DMS 273 (cell line): ENCODE results near the gene DAB1.
"Not testable (repeated sequence)": the region's sequence is repeated elsewhere in the genome, so short reads cannot be mapped to it uniquely, and the experiment has no call there.

Source experiments
- DNase-seq: peaks from one replicate; lab custom pipeline; 2025; ENCODE audit not compliant: unreplicated experiment; lab: John Stamatoyannopoulos, UW

Gene DAB1

GRCh38 chr1:57232500-57232899 lies 191.4 kb downstream of the DAB1 start:
- DNase-seq = peak; percentile 58

GRCh38 chr1:57229998-57230397 lies 193.9 kb downstream of the DAB1 start:
- no peak for DNase-seq

GRCh38 chr1:57229076-57229475 lies 194.8 kb downstream of the DAB1 start:
- DNase-seq = no peak

GRCh38 chr1:57222801-57223200 lies 201.1 kb downstream of the DAB1 start:
- no peak for DNase-seq

- DNase-seq = no peak
Observed at GRCh38 chr1:57222307-57222706, 201.6 kb downstream of the DAB1 start.

- DNase-seq = not testable (repeated sequence)
Observed at GRCh38 chr1:57220905-57221304, 203.0 kb downstream of the DAB1 start.

GRCh38 chr1:57218487-57219079 lies 205.3 kb downstream of the DAB1 start:
- no peak for DNase-seq

GRCh38 chr1:57217905-57218304 lies 206.0 kb downstream of the DAB1 start:
- DNase-seq = no peak

- no peak for DNase-seq
Observed at GRCh38 chr1:57214951-57215575, 208.8 kb downstream of the DAB1 start.

GRCh38 chr1:57210881-57211280 lies 213.0 kb downstream of the DAB1 start:
- no peak for DNase-seq

GRCh38 chr1:57209495-57209894 lies 214.4 kb downstream of the DAB1 start:
- DNase-seq = no peak

- no peak for DNase-seq
Observed at GRCh38 chr1:57208741-57209302, 215.0 kb downstream of the DAB1 start.

GRCh38 chr1:57206038-57206437 lies 217.8 kb downstream of the DAB1 start:
- no peak for DNase-seq

- no peak for DNase-seq
Observed at GRCh38 chr1:57204942-57205787, 218.7 kb downstream of the DAB1 start.

- no peak for DNase-seq
Observed at GRCh38 chr1:57204091-57204490, 219.8 kb downstream of the DAB1 start.

- DNase-seq = no peak
Observed at GRCh38 chr1:57202241-57202640, 221.6 kb downstream of the DAB1 start.

GRCh38 chr1:57198912-57199311 lies 224.9 kb downstream of the DAB1 start:
- no peak for DNase-seq

GRCh38 chr1:57195436-57195941 lies 228.4 kb downstream of the DAB1 start:
- no peak for DNase-seq

GRCh38 chr1:57192222-57192621 lies 231.6 kb downstream of the DAB1 start:
- DNase-seq = no peak

GRCh38 chr1:57190898-57191297 lies 233.0 kb downstream of the DAB1 start:
- DNase-seq = no peak

GRCh38 chr1:57188168-57188567 lies 235.7 kb downstream of the DAB1 start:
- DNase-seq = no peak

- no peak for DNase-seq
Observed at GRCh38 chr1:57186455-57186854, 237.4 kb downstream of the DAB1 start.
